GM19463 (cell line): Measurements from ENCODE around the gene PIGZ.

ENCODE experiments used
- ATAC-seq: cut with Tn5 transposase; IDR thresholded peaks from one replicate; pipeline ENCODE4 v1.9.1; 2021; ENCODE audit warnings: mild to moderate bottlenecking, moderate library complexity; ENCODE audit not compliant: unreplicated experiment

PIGZ gene

DNA sequence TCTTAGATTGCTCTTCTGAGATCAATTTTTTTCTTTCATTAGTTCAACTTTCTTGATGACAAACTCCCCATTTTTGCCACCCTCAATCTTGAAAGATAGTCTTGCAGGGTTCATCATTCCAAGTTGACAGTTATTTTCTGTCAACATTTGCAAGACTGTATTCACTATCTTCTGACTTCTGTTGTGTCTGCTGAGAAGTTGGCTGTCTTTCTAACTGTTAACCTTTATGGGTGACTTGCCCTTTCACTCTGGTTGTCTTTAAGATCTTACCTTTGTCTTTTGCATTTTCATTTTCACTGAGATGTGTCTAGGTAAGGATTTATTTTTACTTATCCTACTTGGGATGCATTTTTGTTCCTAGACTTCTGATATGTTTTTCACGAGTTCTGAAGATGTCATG lies 14.6 kb upstream of the PIGZ start:
- ATAC-seq, result no peak

DNA sequence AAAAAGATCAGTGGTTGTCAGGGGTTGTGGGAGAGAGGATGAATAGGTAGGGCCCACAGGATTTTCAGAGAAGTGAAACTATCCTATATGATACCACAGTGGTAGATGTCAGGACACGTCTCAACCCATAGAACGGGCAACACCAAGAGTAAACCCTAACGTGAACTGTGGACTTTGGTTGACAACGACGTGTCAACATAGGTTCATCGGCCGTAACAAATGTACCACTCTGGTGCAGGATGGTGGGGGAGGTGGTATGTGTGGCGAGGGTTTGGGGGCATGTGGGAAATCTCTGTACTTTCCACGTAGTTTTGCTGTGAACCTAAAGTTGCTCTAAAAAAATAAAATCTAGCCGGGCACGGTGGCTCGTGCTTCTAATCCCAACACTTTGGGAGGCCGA lies 13.0 kb upstream of the PIGZ start:
- no peak for ATAC-seq

DNA sequence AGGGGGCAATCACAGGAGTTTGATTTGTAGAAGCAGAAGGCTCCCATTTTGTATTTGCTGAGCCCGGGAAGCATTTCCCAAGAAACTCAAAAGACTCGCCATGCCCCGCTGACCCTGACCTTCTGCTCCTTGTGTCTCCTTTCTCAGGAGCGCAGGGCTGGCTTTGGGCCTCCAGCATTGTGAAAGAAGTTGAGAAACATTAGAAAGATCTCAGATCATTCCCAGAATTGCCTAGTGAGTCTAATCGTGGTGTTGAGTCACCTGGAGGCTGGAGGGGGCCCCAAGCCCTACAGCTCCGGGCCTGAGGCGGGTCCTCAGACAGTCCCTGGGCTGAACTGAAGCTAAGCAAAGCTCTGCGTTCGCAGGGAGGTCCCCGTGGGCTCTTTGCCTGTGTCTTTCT lies 10.9 kb upstream of the PIGZ start:
- ATAC-seq, result no peak

DNA sequence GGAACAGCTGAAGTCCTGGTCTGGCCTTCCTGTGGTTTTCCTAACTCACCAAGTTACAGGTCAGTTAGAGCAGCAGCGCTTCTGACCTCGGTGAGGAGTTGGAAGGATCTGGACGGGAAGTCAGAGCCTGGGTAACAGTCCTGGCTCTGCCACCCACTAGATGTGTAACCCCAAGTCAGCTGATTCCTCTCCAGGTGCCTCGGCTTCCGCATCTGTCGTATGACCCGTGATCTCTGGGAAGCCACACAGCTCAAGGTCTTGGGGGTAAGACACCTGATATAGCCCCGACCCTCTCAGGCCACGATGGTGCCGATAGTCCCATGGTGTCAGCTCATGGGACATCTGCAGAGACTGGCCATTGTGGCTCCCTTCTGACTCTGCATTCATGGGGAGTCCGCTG lies 8.3 kb upstream of the PIGZ start:
- ATAC-seq, result no peak

DNA sequence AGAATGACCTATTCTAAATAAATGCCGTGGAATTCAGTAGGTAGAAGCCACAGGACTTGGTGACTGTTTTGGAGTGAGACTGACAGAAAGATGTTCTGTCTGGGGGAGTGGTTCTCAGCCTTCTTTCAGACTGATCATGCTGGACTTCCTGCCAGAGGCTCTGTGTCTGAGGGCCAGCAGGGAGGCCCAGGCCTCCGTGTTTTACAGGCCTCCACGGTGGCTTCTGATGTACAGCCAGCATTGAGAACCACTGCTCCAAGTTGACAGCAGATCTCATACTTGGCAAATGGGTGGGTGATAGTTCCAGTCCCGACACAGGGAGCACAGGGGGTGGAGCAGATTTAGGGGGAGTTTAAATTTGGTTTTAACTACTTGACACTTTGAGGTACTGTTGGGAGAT lies 6.7 kb upstream of the PIGZ start:
- ATAC-seq, result no peak

DNA sequence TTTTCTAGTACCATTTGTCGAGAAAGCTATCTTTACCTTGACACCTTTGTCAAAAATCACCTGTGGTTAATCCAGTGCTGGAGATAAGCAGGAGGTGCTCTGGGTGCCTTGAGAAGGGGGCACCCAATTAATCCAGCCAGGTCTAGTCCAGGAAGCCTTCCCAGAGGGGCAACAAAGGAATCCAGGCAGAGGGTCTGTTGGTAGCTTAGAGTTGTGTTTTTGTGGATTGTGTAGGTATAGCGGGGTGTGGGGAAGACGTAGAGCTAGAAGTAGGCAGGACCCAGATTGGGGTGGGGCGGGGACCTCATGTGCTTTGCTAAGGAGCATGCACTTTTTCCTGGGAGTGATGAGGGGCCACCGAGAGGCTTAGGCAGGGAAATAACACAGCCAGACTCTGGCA lies 6.0 kb upstream of the PIGZ start:
- ATAC-seq, result no peak

DNA sequence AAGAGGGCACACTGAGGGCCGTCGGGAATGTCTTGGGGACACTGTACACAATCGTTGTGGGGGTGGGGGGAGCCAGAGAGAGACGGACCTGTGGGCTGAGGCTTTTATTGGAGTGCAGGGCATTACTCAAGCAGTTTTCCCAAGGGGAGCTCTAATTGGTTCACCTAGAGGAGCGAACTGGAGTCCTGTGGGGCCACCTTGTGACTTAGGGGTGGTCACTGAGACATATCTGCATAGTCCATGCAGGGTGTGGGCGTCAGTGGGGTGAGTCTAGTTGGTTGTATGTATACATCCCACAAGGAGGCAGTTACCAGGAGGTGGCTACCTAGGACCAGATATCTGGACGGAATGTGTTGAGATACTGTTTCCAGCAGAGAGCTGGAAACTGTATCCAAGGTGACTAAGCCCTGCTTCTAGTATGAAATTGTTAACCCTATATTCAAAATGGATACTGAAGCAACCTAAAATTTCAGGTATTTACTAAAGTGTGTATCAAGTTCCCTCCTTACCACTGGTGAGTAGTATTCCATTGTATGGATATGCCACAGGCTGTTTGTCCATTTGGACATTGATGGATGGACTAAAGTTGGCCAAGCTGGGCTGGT lies 2.6 kb upstream of the PIGZ start:
- no peak for ATAC-seq

DNA sequence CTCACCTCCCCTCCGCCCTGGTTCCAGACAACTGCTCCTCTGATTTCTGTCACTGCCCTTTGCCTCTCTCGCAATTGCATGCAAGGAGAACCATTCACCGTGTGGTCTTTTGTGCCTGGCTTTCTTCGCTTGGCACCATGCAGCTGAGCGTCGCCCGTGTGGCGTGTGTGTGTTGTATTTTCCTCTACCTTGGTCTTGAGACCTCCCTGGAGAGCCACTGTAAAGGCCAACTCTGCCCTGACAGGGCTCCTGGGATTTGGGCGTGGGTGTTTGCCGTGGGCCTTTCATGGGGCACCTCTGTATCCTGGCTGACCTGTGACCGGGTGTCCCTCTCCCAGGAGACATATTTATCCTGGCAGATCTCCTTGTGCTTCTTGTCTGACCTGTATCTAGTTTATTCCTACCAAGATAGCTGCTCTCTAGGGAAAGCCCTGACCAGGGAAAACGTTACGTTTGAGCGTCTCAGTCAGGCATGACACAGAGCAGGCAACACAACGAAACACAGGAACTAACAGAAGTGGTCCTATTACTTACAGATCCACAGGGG lies 2.0 kb upstream of the PIGZ start:
- no peak for ATAC-seq

DNA sequence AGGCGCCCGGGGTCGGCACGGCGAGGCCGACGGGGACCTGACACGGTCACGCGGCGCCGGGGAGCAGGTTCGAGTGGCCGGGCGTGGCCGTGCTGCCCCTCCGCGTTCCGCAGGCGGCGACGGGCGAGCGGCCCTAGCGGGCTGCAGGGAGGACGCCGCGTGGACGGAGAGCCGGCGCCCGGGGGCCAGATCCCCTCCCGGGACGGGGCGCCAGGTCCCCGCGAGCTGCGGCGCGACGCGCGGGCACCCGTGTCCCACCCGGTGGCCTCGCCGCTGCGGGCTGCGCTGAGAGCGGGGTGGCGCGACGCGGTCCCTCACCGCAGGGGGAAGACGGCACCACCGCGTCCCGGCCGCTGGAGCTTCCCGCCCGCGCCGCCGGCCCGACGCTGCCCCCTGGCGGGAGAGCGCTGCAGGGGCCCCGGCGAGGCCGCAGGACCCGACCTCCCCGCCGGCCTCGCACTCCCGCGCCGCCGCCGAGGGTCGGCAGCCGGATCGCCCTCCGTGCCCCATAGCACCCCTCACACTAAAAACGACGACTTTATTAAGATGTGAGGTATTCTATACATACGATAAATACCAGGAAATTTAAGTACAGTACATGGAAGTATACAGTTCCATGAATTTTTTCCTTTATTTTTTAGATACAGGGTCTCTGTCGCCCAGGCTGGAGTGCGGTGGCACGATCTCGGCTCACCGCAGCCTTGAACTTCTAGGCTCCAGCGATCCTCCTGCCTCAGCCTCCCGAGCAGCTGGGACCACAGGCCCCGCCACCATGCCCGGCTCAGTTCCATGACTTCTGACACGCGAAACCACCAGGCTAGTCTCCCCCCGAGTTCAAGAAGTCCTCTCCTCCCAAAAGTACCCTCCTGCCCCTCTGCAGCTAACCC lies 1.3 kb upstream of the PIGZ start:
- peak; percentile 49 for ATAC-seq

DNA sequence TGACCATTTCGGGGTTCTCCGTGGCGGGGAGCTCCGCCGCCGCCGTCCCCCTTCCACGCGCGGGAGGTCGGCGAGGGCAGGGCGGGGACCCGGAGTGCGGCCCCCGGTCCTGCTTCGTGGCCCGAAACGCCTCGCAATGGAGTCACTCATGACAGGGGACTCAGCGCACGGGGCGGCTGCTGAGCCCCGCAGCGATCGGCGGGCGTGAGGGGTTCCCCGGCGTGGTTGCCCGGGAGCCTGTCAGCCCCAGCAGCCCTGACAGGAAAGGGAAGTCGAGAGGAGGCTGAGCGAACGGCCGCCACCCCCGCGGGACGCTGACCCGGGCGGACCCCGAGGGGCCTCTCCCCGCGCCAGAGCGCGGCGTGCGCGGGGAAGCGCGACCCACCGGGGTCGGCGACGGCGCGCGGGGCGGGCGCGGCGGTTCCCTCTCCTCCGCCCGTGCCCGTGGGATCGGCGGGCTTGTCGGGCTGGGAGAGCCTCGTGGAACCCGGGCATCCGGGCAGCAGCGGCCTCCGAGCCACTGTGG lies 564 bp upstream of the PIGZ start:
- peak; percentile 36 for ATAC-seq

DNA sequence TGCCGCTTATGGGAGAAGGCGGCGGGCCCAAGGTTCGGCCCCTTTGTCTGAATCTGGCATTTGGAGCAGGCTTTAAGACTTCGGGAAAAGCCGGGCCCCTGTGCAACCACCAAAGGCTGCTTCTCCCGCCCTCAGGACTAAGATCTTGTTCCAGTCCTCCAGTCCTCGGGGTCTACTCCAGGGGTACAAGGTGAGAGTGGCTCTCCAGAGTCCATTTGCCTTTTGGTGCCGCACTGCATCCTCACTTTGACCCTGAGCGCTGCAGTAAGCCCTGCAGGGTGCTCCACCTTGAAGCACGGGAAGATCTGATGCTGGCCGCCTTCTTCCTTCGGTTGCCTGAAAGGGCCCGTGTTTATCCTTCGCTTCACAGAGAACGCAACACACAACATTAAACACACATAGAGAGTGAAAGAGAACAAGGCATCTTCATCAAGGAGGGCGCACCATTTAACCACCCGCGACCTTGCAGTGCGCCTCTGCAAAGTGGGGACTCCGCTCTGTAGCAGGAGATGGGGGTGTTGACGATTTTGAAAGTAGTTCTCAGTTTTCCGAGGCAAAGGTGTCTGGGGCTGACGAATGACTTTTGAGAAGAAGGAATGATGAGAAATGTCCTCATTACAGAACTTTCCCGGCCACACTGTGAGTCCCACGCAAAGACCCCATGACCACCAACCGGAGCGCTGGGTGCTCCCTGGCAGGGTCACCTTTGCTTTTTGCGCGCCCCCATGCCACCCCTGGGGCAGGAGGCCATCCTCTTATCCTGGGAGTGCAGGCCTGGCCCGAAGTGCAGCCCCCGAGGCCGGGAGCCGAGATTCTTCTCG lies 1.0 kb downstream of the PIGZ start:
- no peak for ATAC-seq

DNA sequence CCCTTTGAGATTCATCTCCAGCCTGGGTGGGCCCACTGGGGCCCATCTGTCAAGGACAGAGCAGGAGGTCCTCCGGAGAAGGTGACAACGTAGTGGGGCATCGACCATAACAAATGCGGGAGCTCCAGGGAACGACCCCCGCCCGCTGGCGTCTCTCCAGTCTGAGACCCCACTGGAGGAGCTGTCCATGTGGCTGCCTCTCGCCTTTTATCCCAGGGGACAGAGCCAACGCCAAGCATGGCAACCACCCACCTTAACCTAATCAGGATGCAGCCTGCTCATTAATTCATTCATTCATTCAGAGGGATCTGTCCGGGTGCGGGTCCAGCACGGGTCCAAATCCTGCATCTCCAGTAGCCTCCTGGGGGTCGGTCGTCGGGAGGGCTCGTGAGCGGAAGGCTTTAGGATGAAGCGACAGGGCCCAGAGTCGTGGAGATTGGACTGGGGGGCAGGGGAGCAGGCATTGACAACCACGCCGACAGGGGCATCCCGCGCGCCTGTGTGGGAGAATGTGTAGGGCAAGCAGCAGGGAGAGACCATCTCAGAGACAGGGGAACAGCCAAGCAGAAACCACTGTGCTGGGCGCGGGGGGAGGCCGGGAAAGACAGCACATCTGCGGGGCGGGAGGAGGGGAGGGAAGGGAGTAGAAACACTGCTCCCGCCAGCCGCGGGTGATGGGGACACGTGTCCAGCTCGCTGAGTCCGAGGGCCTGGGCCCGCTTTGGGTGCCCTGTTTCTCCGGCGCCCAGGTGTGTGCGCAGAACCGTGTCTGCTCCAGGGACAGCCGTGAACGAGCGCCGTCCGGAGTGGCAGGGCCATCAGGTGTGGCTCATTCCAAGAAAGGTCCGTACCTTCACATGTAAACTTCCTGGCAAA lies 1.9 kb downstream of the PIGZ start:
- no peak for ATAC-seq

DNA sequence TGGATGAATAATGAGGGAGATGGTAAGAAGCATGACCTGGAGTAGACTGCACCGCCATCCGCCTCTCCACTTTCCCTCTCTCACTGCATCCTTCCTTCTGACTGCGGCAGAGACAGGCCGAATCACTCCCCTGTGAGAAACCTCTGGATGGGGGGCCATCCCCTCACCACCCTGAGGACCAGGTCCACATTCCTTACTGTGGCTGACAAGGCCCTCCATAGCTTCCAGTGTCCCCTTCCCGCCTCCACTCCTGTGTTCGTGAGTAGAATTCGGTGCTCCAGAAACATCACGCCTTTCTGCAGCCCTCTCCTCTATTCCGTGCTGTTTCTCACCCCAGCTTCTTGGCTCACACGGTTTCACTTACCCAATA lies 2.8 kb downstream of the PIGZ start:
- no peak for ATAC-seq

DNA sequence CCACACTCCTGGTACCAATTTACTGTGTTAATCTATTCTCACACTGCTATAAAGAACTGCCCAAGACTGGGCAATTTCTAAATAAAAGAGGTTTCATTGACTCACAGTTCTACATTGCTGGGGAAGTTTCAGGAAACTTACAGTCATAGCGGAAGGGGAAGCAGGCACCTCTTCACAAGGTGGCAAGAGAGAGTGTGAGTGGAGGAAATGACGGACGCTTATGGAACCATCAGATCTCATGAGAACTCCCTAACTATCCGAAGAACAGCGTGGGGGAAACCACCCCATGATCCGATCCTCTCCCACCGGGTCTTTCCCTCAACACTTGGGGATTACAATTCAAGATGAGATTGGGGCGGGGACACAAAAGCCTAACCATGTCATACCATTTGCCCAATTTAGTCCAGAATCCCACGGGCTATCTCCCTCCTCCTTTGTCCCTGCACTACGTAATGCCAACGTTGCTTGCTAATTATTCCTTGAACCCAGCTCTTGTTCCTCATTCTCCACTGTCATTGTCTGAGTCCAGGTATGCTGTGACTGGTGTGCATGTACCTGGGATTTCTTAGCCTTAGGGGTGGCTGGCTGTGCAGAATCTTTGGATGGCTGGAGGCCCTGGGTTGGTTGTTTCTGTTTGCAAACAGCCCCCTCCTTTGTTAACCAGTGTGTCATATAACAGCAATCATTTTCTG lies 3.4 kb downstream of the PIGZ start:
- no peak for ATAC-seq

DNA sequence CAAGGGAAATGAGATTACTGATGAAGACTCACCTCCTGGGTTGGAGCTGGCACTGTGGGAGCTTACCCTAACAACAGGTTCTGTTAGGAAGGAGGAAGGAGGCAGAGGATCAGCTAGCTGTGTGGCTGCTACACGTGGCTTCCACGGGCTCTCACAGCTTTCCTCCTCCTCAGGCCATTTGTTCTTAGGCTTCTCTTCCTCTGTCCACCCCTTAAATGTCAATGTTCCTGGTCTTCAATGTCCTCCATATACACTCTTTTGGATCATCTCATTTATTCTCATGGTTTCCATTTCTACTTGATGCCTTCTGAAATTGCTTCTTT lies 5.0 kb downstream of the PIGZ start:
- no peak for ATAC-seq

DNA sequence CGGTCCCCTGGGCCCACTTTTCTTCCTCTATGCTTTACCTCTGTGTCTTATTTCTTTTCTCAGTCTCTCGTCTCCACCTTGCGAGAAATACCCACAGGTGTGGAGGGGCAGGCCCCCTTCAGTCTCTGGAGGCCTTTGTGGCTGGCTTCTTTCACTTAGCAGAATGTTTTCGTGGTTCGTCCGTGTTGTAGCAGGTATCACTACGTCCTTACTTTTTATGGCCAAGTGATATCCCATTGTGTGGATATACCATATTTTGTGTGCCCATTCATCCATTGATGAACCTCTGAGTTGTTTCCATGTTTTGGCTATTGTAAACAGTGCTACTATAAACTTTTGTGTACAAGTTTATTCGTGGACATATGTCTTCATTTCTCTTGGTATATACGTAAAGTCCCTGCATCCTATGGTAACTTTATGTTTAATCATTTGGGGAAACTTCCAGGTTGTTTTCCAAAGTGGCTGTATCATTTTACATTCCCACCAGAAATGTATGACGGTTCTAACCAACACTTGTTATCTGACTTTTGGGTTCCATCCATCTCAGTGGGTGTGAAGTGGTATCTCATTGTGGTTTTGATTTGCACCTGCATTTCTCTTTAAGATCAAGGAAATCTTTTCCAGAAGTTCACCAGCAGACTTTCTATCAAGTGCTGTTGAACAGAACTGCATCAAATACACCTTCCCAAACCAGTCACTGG lies 5.6 kb downstream of the PIGZ start:
- ATAC-seq, result no peak

DNA sequence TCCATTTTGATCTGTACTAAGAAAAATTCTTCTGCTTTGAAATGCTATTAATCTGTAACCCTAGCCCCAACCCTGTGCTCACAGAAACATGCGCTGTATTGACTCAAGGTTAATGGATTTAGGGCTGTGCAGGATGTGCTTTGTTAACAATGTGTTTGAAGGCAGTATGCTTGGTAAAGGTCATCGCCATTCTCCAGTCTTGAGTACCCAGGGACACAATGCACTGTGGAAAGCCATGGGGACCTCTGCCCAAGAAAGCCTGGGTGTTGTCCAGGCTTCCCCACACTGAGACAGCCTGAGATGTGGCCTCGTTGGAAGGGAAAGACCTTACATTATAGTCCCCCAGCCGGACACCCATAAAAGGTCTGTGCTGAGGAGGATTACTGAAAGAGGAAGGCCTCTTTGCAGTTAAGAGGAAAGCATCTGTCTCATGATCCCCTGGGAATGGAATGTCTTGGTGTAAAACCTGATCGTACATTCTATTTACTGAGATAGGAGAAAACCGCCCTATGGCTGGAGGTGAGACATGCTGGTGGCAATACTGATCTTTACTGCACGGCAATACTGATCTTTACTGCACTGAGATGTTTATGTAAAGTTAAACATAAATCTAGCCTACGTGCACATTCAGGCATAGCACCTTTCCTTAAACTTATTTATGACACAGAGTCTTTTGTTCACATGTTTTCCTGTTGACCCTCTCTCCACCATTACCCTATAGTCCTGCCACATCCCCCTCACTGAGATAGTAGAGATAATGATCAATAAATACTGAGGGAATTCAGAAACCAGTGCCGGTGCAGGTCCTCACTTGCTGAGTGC lies 6.3 kb downstream of the PIGZ start:
- ATAC-seq, result no peak

DNA sequence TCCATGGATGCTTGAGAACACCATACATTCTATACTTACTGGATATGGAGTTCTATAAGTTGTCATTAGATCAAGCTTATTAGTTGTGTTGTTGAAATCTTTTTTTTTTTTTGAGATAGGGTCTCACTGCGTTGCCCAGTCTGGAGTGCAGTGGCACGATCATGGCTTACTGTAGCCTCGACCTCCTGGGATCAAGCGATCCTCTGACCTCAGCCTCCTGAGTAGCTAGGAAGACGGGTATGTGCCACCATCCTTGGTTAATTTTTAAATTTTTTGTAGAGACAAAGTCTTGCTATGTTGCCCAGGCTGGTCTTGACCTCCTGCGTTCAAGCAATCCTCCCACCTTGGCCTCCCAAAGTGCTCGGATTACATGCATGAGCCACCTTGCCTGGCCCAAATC lies 13.8 kb downstream of the PIGZ start:
- ATAC-seq, result no peak
